HT1080 (cell line): ENCODE results near the gene MRPL18. TPM values are rescaled to one million over a fixed set of nuclear protein-coding genes. Genes with fewer than 3 reads are reported as not detected.
"Not testable (repeated sequence)": the region's sequence is repeated elsewhere in the genome, so short reads cannot be mapped to it uniquely, and the experiment has no call there.

Experiments
- DNase-seq: peaks from one replicate; pipeline ENCODE4 v3.0.0-alpha.2; 2015; ENCODE audit warnings: low read depth
- total RNA-seq: library from RNA; depleted of rRNA; stranded (reverse); fragments of >200 nt; shearing (Covaris generic); gene quantifications from 2 replicates; pipeline ENCODE4 v1.2.3, GENCODE V29; 2014

MRPL18 gene
- total RNA-seq, 1 experiment from 2014 or later: 155 TPM

DNA sequence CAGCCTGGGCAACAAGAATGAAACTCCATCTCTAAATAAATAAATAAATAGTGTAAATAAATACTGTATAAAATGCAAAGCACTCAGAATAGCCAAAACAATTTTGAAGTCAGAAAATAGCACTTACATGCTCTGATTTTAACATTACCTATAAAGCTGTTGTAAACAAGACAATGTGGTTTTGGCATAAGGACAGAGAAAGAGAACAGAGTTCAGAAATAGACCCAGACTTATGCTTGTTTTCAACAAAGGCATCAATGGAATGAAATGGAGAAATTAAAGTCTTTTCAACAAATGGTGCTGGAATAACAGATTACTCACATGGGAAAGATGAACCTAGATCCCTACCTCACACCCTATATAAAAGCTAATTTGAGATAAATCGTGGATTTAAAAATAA lies 18.1 kb upstream of the MRPL18 start:
- DNase-seq: no peak

GRCh38 chr6:159777240-159777904 lies 12.9 kb upstream of the MRPL18 start:
- DNase-seq: no peak

GRCh38 chr6:159778131-159778530 lies 12.1 kb upstream of the MRPL18 start:
- no peak for DNase-seq

DNA sequence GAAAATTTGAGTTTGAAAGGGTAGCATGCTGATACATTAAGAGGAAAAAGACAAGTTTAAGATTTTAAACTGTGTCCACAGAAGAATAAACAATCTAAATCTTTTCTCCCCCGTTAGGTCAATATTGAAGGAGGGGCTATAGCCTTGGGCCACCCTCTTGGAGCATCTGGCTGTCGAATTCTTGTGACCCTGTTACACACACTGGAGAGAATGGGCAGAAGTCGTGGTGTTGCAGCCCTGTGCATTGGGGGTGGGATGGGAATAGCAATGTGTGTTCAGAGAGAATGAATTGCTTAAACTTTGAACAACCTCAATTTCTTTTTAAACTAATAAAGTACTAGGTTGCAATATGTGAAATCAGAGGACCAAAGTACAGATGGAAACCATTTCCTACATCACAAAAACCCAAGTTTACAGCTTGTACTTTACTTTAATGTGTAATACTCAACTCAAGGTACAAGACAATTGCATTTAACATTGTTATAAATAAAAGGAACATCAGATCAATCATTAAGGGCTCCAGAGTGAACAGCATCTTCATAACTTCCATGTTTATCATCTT lies 11.6 kb upstream of the MRPL18 start:
- no peak for DNase-seq

DNA sequence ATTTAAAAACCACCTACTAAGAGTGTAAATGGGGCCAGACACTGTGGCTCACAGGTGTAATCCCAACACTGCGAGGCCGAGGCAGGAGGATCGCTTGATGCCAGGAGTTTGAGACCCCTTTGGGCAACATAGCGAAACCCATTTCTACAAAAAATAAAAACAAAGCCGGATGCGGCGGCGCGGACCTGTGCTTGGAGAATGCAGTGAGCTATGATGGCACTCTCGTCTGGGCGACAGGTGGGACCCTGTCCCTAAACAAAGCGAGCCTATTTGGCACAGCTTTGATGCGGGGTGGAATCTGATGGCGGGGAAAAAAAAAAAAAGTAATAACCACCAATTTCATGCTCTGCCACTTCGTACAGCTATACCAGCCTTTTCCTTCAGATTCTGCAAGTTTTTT lies 2.0 kb upstream of the MRPL18 start:
- DNase-seq: no peak

- DNase-seq: peak; percentile 13
Measured at GRCh38 chr6:159788753-159789376, 1.4 kb upstream of the MRPL18 start.

DNA sequence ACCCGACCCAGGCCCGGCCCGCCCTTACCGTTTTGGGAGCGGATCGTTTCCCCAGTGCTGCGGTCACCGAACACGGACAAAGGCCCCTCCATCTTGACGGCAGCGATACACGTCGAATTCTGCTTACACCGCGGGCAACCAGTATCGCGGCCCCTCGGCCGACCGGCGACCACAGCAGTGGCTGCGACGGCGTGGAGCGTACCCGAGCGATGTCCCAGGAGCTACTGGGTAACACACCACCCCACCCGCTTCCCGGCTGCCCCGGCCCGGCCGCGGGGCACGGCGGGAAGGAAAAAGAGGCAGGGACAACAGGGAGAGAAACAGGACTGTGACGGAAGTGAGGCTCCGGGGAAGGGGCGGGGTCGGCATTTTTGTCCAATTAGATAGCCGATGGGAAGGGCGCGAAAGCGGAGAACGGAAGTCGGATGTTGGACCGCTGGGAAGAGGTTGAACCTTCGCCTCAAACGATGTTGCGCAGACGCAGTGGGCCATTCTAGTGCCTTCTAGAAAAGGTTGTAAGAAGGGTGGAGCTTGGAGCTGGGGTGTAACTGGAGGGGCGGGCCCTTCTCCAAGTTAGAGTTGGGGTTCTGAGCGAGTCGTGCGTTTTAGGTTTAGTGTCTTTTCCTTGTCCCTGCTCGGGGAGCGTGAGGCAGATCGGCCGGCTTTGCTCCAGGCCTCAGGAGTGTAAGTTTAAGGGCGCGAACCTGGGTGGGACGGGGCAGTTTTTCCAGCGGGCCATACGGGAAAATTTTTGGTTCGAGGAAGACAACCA lies 704 bp upstream of the MRPL18 start, which contains the start of gene TCP1:
Gene TCP1 (minus strand): TSS at position 226 of the 772 bp plus-strand sequence. CDS start 134 bp downstream, at position 92.
- peak; percentile 99 for DNase-seq

- no peak for DNase-seq
Measured at GRCh38 chr6:159790956-159791598, 810 bp downstream of the MRPL18 start.

- DNase-seq: not testable (repeated sequence)
Measured at GRCh38 chr6:159794976-159795375, 4.7 kb downstream of the MRPL18 start.

- no peak for DNase-seq
Measured at GRCh38 chr6:159797554-159797953, 7.3 kb downstream of the MRPL18 start.

GRCh38 chr6:159800141-159800865 lies 10.0 kb downstream of the MRPL18 start, which contains the start of gene PNLDC1:
Gene PNLDC1, plus strand, starts transcription at chr6:159800276. Its CDS starts 32 bp downstream, at chr6:159800308.
- DNase-seq: no peak

GRCh38 chr6:159801935-159802334 lies 11.7 kb downstream of the MRPL18 start:
- DNase-seq: no peak

GRCh38 chr6:159804504-159804903 lies 14.2 kb downstream of the MRPL18 start:
- DNase-seq: no peak

- no peak for DNase-seq
Measured at GRCh38 chr6:159805440-159806020, 15.3 kb downstream of the MRPL18 start.

DNA sequence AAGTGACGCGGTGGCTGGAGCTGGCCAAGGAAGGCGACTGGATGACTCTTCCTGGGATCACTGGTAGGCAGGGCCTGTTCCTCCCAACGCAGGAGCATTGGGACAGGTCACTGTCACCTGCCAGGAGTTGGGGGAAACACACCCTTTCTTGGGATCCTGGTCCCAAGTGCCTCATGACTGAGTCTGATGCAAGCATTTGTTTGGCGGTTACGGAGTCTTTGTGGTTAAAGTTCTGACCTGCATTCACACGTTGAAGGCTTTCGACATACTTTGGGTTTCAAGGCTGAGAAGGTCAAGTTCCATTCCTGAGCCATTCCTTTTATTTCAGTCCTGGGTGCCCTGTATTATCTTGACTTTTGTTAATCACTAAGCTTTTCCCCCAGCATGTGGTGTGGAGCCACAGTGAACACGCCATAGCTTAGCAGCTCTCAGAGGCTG lies 15.8 kb downstream of the MRPL18 start:
- no peak for DNase-seq

GRCh38 chr6:159807150-159807858 lies 17.0 kb downstream of the MRPL18 start:
- DNase-seq: peak; percentile 69

DNA sequence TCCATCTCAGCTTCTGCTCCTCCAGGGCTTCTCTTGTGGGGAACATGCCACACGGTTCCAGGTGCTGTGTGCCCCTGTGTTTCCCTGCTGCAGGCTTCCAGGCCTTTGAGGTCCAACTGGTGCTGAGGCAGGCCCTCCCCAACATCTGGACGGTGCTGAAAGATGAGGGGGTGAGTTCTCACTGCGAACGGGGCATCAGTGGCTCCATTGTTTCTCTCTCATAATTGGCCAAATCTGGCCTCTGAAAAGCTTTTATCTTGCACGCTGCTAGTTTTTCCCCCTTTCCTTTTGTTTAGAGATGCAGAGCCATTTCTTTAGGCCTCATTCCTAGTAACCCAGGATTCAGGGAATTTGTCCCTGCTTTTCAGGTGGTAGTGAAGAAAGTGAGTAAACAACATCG lies 18.4 kb downstream of the MRPL18 start:
- DNase-seq: no peak

DNA sequence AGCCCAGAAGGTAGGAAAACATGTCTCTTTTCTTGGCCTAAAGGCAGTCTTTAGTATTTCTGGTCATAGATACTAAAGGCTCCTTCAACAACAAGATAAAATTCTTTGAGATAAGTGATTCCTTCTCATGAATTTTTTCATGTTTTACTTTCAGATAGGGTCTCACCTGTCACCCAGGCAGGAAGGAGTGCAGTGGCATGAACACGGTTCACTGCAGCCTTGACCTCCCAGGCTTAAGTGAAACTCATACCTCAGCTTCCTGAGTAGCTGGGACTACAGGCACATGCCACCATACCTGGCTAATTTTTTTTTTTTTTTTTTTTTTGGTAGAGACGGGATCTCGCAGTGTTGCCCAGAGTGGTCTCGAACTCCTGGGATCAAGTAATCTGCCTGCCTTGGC lies 18.9 kb downstream of the MRPL18 start:
- no peak for DNase-seq

- no peak for DNase-seq
Measured at GRCh38 chr6:159813781-159814180, 23.5 kb downstream of the MRPL18 start.

DNA sequence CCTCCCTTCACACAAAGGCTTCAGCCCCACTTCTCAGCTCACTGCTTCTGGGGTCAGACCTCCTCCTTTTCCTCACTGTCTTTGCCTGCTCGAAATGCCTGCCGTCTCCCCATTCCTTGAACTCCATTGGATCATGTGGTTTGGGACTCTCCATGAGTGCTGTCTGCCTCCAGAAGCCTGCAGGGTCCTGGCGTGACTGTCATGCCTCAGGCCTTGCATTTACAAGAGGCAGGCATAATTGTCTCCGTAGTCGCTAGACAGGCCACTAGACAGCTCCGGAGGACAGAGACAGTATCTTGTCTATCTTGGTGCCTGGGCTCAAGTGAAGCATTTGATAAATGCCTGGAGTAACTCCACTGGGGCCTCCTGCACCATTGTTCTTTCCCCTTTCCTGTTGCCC lies 25.1 kb downstream of the MRPL18 start:
- DNase-seq: no peak
